Stomach (tissue), 9 donors: ENCODE results near the gene SUPV3L1. TPM values are rescaled to one million over a fixed set of nuclear protein-coding genes. Genes with fewer than 3 reads are reported as not detected.

ENCODE experiments used
- DNase-seq, 2 donors: peaks; one replicate each; pipeline versions ENCODE4 v3.0.0 to v3.0.0-alpha.2; 2013 to 2019
- H3K27ac ChIP-seq, 5 donors: fragments of 200-600 bp in 4 of 5; sonication (generic) in 4 of 5; one replicate each; pipeline ENCODE4 v1.5.1; 2013 to 2019; ENCODE audit warnings: mild to moderate bottlenecking in 1 of 5, moderate library complexity in 1 of 5
- H3K27me3 ChIP-seq, 3 donors: fragments of 200-600 bp; sonication (generic); one replicate each; pipeline ENCODE4 v1.5.1; 2017 to 2019; ENCODE audit warnings: mixed run types in 1 of 3
- H3K36me3 ChIP-seq, 4 donors: fragments of 200-600 bp; sonication (generic); 1 replicate in 3 of 4; 2 replicates in 1 of 4; pipeline ENCODE4 v1.5.1; 2016 to 2019
- H3K4me1 ChIP-seq, 4 donors: fragments of 200-600 bp; sonication (generic); one replicate each; pipeline ENCODE4 v1.5.1; 2016 to 2019
- H3K4me3 ChIP-seq, 4 donors: fragments of 200-600 bp; sonication (generic) in 3 of 4; one replicate each; pipeline ENCODE4 v1.5.1; 2016 to 2019; ENCODE audit warnings: mild to moderate bottlenecking in 1 of 4
- H3K9me3 ChIP-seq, 4 donors: fragments of 200-600 bp; sonication (generic); one replicate each; pipeline ENCODE4 v1.5.1; 2016 to 2019
- EP300 ChIP-seq: sonication (generic); formaldehyde crosslinking; IDR thresholded peaks from one replicate; pipeline ENCODE4 v1.6.1; 2017; ENCODE audit warnings: antibody characterized with exemption
- POLR2A ChIP-seq, 4 donors: fragments of 450-650 bp; IDR thresholded peaks; one replicate each; pipeline ENCODE4 v1.6.1; 2016; ENCODE audit warnings: antibody characterized with exemption in 4 of 4, control low read depth in 2 of 4, mild to moderate bottlenecking in 1 of 4, moderate library complexity in 1 of 4
- POLR2AphosphoS5 ChIP-seq, 3 donors: sonication (generic); formaldehyde crosslinking; IDR thresholded peaks; one replicate each; pipeline ENCODE4 v1.6.1; 2016; ENCODE audit warnings: antibody characterized with exemption in 3 of 3
- WGBS, 5 donors: extraction: QIAGEN DNeasy Blood & Tissue Kit in 3 of 5; methylation state at CpG; one replicate each; pipeline versions ENCODE4 v1.1.5 to v1.1.7; 2013 to 2018; 5-methylcytosine and 5-hydroxymethylcytosine counted together
- intact Hi-C: fragments of 100-400 bp; cut with DNase I; formaldehyde crosslinking; loops from one replicate; pipeline ENCODE4 v1.15.1; 2023; ENCODE audit warnings: low total_unique reads
- polyA plus RNA-seq, 3 donors: library from polyadenylated mRNA; stranded (reverse); fragments of 200-250 nt; gene quantifications; one replicate each; pipeline ENCODE4 v1.2.3, GENCODE V29; 2013
- total RNA-seq, 5 donors: library from RNA; depleted of rRNA; stranded (reverse); fragments of >200 nt; gene quantifications; one replicate each; pipeline versions ENCODE4 v1.1.0 to v1.2.3, GENCODE V29; 2014 to 2016
- TF ChIP-seq, protein P1 (sequence below), 7 experiments: fragments of 450-650 bp in 4 of 7; fragments of 200-600 bp in 3 of 7; sonication (generic) in 3 of 7; IDR thresholded peaks; one replicate each; pipeline ENCODE4 v1.5.1; 2016 to 2019; ENCODE audit warnings: antibody characterized with exemption in 7 of 7, control low read depth in 2 of 7, mild to moderate bottlenecking in 1 of 7
- donor health status: healthy with polysubstance abuse.
- donor health status: Bipolar disorder and iron deficiency.
- donor health status: healthy.

SUPV3L1 gene
- total and polyA plus RNA-seq, 8 donors = 15.2 to 111 (median 45.5) TPM

- no peaks in the 10 kb centered on the region for H3K9me3 ChIP-seq
- DNase-seq = no peak
- 69 to 79% (median 78%) methylated on average over 6 of the region's 6 CpGs for WGBS, 5 donors
- H3K4me1 ChIP-seq = peaks cover 0 to 20% (median 1%) of the 10 kb centered on the region in 4 donors
- intact Hi-C loops = loop anchor here (5.0 to 10.0 kb wide), 2 partner anchors 152 to 275 kb away; no protein-coding TSS in a partner anchor
- H3K27me3 ChIP-seq = no peaks in the 10 kb centered on the region
- no peaks in the 10 kb centered on the region for H3K36me3 ChIP-seq
- no peak overlapping the region for H3K4me3 ChIP-seq
- no peak overlapping the region for H3K27ac ChIP-seq
- no peak for TF ChIP-seq POLR2AphosphoS5 (IDR thresholded peaks at IDR 0.05)
Observed at GRCh38 chr10:69239816-69240434, 59.9 kb downstream of the SUPV3L1 start.

DNA sequence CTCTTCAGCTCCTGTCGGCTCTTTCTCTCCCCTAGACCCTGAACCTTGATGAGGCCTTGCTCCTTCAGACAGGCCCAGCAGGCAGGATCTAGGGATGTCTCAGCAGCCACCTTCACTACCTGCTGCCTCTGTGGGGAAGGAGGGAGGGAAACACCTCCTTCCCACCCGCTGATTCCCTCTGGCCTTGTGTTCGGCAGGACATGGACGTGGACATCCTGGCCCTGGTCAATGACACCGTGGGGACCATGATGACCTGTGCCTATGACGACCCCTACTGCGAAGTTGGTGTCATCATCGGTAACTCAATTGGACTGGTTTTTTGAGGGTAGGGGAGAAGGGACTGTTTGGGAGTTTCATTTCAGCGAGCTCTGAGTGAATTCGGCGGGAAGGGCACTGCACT, 60.4 kb downstream of the SUPV3L1 start:
- TF ChIP-seq, protein P1, sequence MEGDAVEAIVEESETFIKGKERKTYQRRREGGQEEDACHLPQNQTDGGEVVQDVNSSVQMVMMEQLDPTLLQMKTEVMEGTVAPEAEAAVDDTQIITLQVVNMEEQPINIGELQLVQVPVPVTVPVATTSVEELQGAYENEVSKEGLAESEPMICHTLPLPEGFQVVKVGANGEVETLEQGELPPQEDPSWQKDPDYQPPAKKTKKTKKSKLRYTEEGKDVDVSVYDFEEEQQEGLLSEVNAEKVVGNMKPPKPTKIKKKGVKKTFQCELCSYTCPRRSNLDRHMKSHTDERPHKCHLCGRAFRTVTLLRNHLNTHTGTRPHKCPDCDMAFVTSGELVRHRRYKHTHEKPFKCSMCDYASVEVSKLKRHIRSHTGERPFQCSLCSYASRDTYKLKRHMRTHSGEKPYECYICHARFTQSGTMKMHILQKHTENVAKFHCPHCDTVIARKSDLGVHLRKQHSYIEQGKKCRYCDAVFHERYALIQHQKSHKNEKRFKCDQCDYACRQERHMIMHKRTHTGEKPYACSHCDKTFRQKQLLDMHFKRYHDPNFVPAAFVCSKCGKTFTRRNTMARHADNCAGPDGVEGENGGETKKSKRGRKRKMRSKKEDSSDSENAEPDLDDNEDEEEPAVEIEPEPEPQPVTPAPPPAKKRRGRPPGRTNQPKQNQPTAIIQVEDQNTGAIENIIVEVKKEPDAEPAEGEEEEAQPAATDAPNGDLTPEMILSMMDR (IDR thresholded peaks at IDR 0.05) = no peak
- TF ChIP-seq POLR2A (IDR thresholded peaks at IDR 0.05) (no peak), POLR2AphosphoS5 (IDR thresholded peaks at IDR 0.05) (no peak), EP300 (no peak)
- Histone ChIP-seq H3K36me3 (no peaks in the 10 kb centered on the region), H3K27me3 (no peaks in the 10 kb centered on the region), H3K27ac (no peak overlapping the region), H3K4me1 (peaks cover 0 to 20% (median 1%) of the 10 kb centered on the region in 4 donors), H3K9me3 (no peaks in the 10 kb centered on the region), H3K4me3 (no peak overlapping the region)
- WGBS, 5 donors = 87 to 94% (median 92%) methylated on average over 11 of the region's 11 CpGs
- intact Hi-C loops = no loop called here
- no peak for DNase-seq

- peaks cover 0 to 20% (median 1%) of the 10 kb centered on the region in 4 donors for H3K4me1 ChIP-seq
- H3K27me3 ChIP-seq = no peaks in the 10 kb centered on the region
- intact Hi-C loops = no loop called here
- WGBS, 5 donors = 74 to 84% (median 78%) methylated on average over 7 of the region's 7 CpGs
- no peaks in the 10 kb centered on the region for H3K36me3 ChIP-seq
- TF ChIP-seq POLR2AphosphoS5 (IDR thresholded peaks at IDR 0.05) (no peak), POLR2A (IDR thresholded peaks at IDR 0.05) (no peak), EP300 (no peak)
- TF ChIP-seq, protein P1 (IDR thresholded peaks at IDR 0.05) = no peak
- H3K4me3 ChIP-seq = no peak overlapping the region
- no peaks in the 10 kb centered on the region for H3K9me3 ChIP-seq
- DNase-seq = no peak
- no peak overlapping the region for H3K27ac ChIP-seq
Observed at GRCh38 chr10:69241575-69241974, 61.5 kb downstream of the SUPV3L1 start.

GRCh38 chr10:69242040-69242851, 62.2 kb downstream of the SUPV3L1 start:
- no peaks in the 10 kb centered on the region for H3K36me3 ChIP-seq
- intact Hi-C loops = no loop called here
- H3K9me3 ChIP-seq = no peaks in the 10 kb centered on the region
- peaks cover 0 to 20% (median 1%) of the 10 kb centered on the region in 4 donors for H3K4me1 ChIP-seq
- no peak for TF ChIP-seq EP300
- no peak for TF ChIP-seq POLR2A (IDR thresholded peaks at IDR 0.05)
- TF ChIP-seq, protein P1 (IDR thresholded peaks at IDR 0.05) = no peak
- TF ChIP-seq POLR2AphosphoS5 (IDR thresholded peaks at IDR 0.05) = no peak
- no peak overlapping the region for H3K27ac ChIP-seq
- H3K4me3 ChIP-seq = no peak overlapping the region
- H3K27me3 ChIP-seq = no peaks in the 10 kb centered on the region
- no peak for DNase-seq
- 76 to 84% (median 80%) methylated on average over 11 of the region's 11 CpGs for WGBS, 5 donors

- Histone ChIP-seq H3K9me3 (no peaks in the 10 kb centered on the region), H3K4me1 (peaks cover 0 to 15% (median under 1%) of the 10 kb centered on the region in 4 donors), H3K4me3 (no peak overlapping the region), H3K27me3 (no peaks in the 10 kb centered on the region), H3K27ac (no peak overlapping the region), H3K36me3 (no peaks in the 10 kb centered on the region)
- intact Hi-C loops = no loop called here
- no peak for TF ChIP-seq POLR2AphosphoS5 (IDR thresholded peaks at IDR 0.05)
- TF ChIP-seq EP300 = no peak
- TF ChIP-seq POLR2A (IDR thresholded peaks at IDR 0.05) = no peak
- TF ChIP-seq, protein P1 (IDR thresholded peaks at IDR 0.05) = no peak
- WGBS, 5 donors = 77 to 78% (median 77%) methylated on average over 5 of the region's 5 CpGs
- DNase-seq = no peak
Observed at GRCh38 chr10:69242852-69243212, 62.8 kb downstream of the SUPV3L1 start.
